Lower leg skin (tissue), 3 donors: ENCODE results near the gene ABCC5.

ENCODE experiments used
- CTCF ChIP-seq, 3 donors: fragments of 450-650 bp; IDR thresholded peaks; one replicate each; pipeline ENCODE4 v1.5.1; 2016; ENCODE audit warnings: antibody characterized with exemption in 3 of 3, mild to moderate bottlenecking in 3 of 3, moderate library complexity in 2 of 3
- POLR2A ChIP-seq, 2 donors: fragments of 450-650 bp; IDR thresholded peaks; one replicate each; pipeline ENCODE4 v1.6.1; 2016 to 2017; ENCODE audit warnings: antibody characterized with exemption in 2 of 2, mild to moderate bottlenecking in 1 of 2, moderate library complexity in 1 of 2

GRCh38 chr3:183878071-183878470, 139.6 kb downstream of the ABCC5 start:
- TF ChIP-seq CTCF (IDR thresholded peaks at IDR 0.05) (no peak), POLR2A (IDR thresholded peaks at IDR 0.05) (no peak)
